ENCODE measurements around the gene SLC12A3.
A peak's percentile ranks its signal among the peaks of the same experiment; 100 is the strongest.
"Not testable (repeated sequence)": the region's sequence is repeated elsewhere in the genome, so short reads cannot be mapped to it uniquely, and the experiment has no call there.

SLC12A3 gene

GRCh38 chr16:56921571-56921970 is 56.6 kb downstream of the SLC12A3 start:
- DNase-seq (ENCODE audit: low read depth), result no peak

- no peak for DNase-seq (ENCODE audit: low read depth)
Measured at GRCh38 chr16:56923481-56924091, 58.6 kb downstream of the SLC12A3 start.

- DNase-seq (ENCODE audit: low read depth), result no peak
Measured at GRCh38 chr16:56927471-56927870, 62.5 kb downstream of the SLC12A3 start.

GRCh38 chr16:56929639-56930038 is 64.6 kb downstream of the SLC12A3 start:
- no peak for DNase-seq (ENCODE audit: low read depth)

- no peak for DNase-seq (ENCODE audit: low read depth)
Measured at GRCh38 chr16:56930486-56931270, 65.7 kb downstream of the SLC12A3 start.

- no peak for DNase-seq (ENCODE audit: low read depth)
Measured at GRCh38 chr16:56931271-56931891, 66.4 kb downstream of the SLC12A3 start.

- DNase-seq (ENCODE audit: low read depth), result peak; percentile 90
Measured at GRCh38 chr16:56931892-56932720, 67.1 kb downstream of the SLC12A3 start, which contains the start of gene HERPUD1. Gene HERPUD1 (plus strand): TSS chr16:56932142. CDS start chr16:56932245, 103 bp downstream.

GRCh38 chr16:56932721-56933619 is 68.0 kb downstream of the SLC12A3 start:
- peak; percentile 39 for DNase-seq (ENCODE audit: low read depth)

- no peak for DNase-seq (ENCODE audit: low read depth)
Measured at GRCh38 chr16:56933828-56934598, 69.0 kb downstream of the SLC12A3 start.

GRCh38 chr16:56934599-56935145 is 69.7 kb downstream of the SLC12A3 start:
- DNase-seq (ENCODE audit: low read depth), result not testable (repeated sequence)

- no peak for DNase-seq (ENCODE audit: low read depth)
Measured at GRCh38 chr16:56935201-56935600, 70.2 kb downstream of the SLC12A3 start.

GRCh38 chr16:56936491-56936890 is 71.5 kb downstream of the SLC12A3 start:
- no peak for DNase-seq (ENCODE audit: low read depth)

GRCh38 chr16:56936950-56937349 is 71.9 kb downstream of the SLC12A3 start:
- DNase-seq (ENCODE audit: low read depth), result no peak

GRCh38 chr16:56938664-56939513 is 73.9 kb downstream of the SLC12A3 start:
- DNase-seq (ENCODE audit: low read depth), result no peak

- no peak for DNase-seq (ENCODE audit: low read depth)
Measured at GRCh38 chr16:56939801-56940200, 74.8 kb downstream of the SLC12A3 start.

- DNase-seq (ENCODE audit: low read depth), result no peak
Measured at GRCh38 chr16:56941092-56941491, 76.1 kb downstream of the SLC12A3 start.

GRCh38 chr16:56941856-56942331 is 76.9 kb downstream of the SLC12A3 start:
- DNase-seq (ENCODE audit: low read depth), result no peak

GRCh38 chr16:56943761-56944375 is 78.9 kb downstream of the SLC12A3 start:
- DNase-seq (ENCODE audit: low read depth), result no peak

Measured in HS-5 (cell line).